HG02678 (cell line): ENCODE data around the gene CEACAM6.
"Not testable (repeated sequence)": the region's sequence is repeated elsewhere in the genome, so short reads cannot be mapped to it uniquely, and the experiment has no call there.

ENCODE experiments used
- ATAC-seq: cut with Tn5 transposase; IDR thresholded peaks from one replicate; pipeline ENCODE4 v1.9.1; 2021; ENCODE audit warnings: mild to moderate bottlenecking, moderate library complexity; ENCODE audit not compliant: unreplicated experiment

The CEACAM6 gene

GRCh38 chr19:41755328-41755913, at the start of gene CEACAM6:
TSS of gene CEACAM6 (plus strand) at chr19:41755530. CDS start at chr19:41755639, 109 bp downstream.
- ATAC-seq = no peak

- peak; percentile 50 for ATAC-seq
Observed at GRCh38 chr19:41706741-41707501, 48.4 kb upstream of the CEACAM6 start.

GRCh38 chr19:41707502-41707812, 47.9 kb upstream of the CEACAM6 start:
- no peak for ATAC-seq

- ATAC-seq = no peak
Observed at GRCh38 chr19:41707871-41708371, 47.4 kb upstream of the CEACAM6 start.

- no peak for ATAC-seq
Observed at GRCh38 chr19:41708481-41708880, 46.8 kb upstream of the CEACAM6 start, which contains the start of gene CEACAM5. TSS of gene CEACAM5 (plus strand) at chr19:41708626. CDS start at chr19:41708732, 106 bp downstream.

GRCh38 chr19:41709516-41709915, 45.8 kb upstream of the CEACAM6 start:
- ATAC-seq = not testable (repeated sequence)

GRCh38 chr19:41709951-41710645, 45.2 kb upstream of the CEACAM6 start:
- ATAC-seq = no peak

GRCh38 chr19:41711376-41712261, 43.7 kb upstream of the CEACAM6 start:
- ATAC-seq = no peak

- ATAC-seq = no peak
Observed at GRCh38 chr19:41714598-41714997, 40.7 kb upstream of the CEACAM6 start.

GRCh38 chr19:41718761-41719160, 36.6 kb upstream of the CEACAM6 start:
- no peak for ATAC-seq

GRCh38 chr19:41720103-41720502, 35.2 kb upstream of the CEACAM6 start:
- ATAC-seq = no peak

GRCh38 chr19:41726493-41726892, 28.8 kb upstream of the CEACAM6 start:
- no peak for ATAC-seq

- no peak for ATAC-seq
Observed at GRCh38 chr19:41734156-41734555, 21.2 kb upstream of the CEACAM6 start.

GRCh38 chr19:41734585-41734984, 20.7 kb upstream of the CEACAM6 start:
- ATAC-seq = no peak

GRCh38 chr19:41735071-41735600, 20.2 kb upstream of the CEACAM6 start:
- ATAC-seq = no peak

GRCh38 chr19:41739361-41739760, 16.0 kb upstream of the CEACAM6 start:
- no peak for ATAC-seq

GRCh38 chr19:41740415-41741243, 14.7 kb upstream of the CEACAM6 start:
- ATAC-seq = no peak

- ATAC-seq = no peak
Observed at GRCh38 chr19:41741244-41741554, 14.1 kb upstream of the CEACAM6 start.

- ATAC-seq = no peak
Observed at GRCh38 chr19:41744850-41745249, 10.5 kb upstream of the CEACAM6 start.

GRCh38 chr19:41745756-41746155, 9.6 kb upstream of the CEACAM6 start:
- ATAC-seq = no peak
